Measurements from ENCODE around the gene PTER.
A peak's percentile ranks its signal among the peaks of the same experiment; 100 is the strongest.

The PTER gene

DNA sequence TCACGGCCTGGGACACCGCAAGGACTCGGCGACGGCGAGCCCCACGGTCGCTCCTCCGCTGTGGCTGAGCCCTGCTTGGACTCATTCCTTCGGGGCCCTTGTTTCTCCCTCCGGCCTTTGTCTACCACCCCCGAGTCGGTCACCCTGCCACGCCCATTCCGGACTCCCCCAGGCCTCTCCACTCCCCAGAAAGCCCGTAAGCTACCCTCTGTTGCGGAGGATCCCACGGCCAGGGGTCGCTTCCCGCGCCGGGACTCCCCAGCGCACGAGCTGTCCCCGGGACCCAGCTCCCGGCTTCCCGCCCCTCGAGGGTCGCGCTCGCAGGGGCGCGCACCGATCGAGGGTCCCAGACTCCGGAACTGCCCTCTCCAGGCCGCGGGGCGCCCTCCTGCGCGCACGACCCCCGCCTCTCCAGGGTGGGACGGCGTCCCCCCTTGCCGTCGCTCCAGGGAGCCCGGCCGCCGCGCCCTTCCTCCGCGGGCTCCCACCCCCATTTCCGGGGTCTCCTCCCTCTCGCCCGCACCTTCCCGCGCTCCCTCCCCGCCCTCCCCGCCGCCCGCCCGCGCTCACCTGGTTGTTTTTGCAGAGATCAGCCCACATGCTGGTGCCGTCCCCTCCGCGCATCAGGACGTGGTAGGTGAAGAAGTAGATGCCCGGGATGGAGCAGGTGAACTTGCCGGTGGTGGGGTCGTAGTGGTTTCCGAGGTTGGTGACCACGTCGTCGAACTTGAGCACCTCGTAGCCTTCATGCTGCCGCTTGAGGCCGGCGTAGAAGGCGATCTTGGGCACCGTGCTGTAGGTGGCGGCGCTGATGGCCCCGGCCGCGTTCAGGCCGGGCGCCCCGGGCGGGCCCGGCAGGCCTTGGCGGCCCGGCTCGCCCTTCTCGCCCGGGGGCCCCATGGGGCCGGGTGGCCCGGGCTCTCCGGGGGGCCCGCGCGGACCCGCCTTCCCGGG, 83.4 kb downstream of the PTER start:
- TF ChIP-seq, protein P1, sequence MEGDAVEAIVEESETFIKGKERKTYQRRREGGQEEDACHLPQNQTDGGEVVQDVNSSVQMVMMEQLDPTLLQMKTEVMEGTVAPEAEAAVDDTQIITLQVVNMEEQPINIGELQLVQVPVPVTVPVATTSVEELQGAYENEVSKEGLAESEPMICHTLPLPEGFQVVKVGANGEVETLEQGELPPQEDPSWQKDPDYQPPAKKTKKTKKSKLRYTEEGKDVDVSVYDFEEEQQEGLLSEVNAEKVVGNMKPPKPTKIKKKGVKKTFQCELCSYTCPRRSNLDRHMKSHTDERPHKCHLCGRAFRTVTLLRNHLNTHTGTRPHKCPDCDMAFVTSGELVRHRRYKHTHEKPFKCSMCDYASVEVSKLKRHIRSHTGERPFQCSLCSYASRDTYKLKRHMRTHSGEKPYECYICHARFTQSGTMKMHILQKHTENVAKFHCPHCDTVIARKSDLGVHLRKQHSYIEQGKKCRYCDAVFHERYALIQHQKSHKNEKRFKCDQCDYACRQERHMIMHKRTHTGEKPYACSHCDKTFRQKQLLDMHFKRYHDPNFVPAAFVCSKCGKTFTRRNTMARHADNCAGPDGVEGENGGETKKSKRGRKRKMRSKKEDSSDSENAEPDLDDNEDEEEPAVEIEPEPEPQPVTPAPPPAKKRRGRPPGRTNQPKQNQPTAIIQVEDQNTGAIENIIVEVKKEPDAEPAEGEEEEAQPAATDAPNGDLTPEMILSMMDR (IDR thresholded peaks at IDR 0.05), result no peak
- no peak for TF ChIP-seq ZFX (IDR thresholded peaks at IDR 0.05; ENCODE audit: borderline replicate concordance)
- H3K27ac ChIP-seq, result no peak overlapping the region

DNA sequence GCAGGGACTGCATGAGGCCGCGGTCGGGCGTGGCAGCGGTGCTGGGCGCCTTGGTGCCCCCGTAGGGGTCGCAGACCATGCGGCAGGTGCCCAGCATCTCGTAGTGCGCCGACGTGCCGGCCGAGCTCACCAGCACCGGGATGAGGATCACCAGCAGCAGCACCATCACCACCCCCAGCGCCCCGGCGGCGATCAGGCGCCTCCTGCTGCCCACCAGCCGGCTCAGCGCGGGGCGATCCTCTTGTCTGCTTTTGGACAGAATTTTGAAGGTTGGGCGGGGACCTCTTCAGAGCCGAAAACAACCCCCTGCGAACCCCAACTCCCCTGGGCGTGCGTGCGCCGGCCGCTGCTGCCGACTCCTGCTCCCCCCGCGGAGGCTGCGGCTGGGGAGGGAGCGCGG, 84.1 kb downstream of the PTER start:
- no peak overlapping the region for H3K27ac ChIP-seq
- TF ChIP-seq, protein P1 (IDR thresholded peaks at IDR 0.05), result peak; percentile 19; the same call in 1 of the 2 replicates
- TF ChIP-seq ZFX (IDR thresholded peaks at IDR 0.05; ENCODE audit: borderline replicate concordance), result no peak

DNA sequence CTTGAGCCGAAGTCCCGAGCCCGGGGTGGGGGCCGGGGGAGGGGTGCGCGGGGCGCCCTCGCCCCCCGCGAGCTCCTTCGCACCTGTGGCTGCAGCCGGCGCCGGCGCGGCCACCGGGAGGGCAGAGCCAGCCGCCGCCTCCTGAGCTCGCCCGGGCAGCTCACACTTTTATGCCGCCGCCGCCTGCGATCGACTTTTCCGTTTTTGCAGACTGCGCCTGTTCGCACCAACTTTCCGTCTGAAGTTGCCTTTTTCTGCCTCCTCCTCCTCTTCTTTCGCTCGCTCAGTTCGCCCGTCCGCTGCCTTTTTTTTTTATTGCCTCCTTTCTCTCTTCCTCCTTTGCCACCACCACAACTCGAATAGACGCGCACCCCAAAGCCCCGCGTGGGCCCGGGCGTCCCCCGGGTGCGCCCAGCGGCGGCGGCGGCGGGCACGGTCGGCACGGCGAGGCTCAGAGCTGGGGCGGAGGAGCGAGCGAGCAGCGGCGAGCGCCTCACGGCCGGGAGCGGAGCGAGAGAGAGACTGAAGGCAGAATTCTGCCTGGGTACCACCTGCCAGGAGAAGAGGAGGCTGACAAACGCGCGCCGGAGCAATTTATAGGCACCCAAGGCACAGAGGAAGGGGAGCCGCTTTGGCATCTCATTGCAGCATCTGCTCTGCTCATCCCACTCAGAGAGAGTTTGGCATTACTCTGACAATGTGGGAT, 84.7 kb downstream of the PTER start, which contains the start of gene C1QL3:
C1QL3 (minus strand) TSS at position 569 of the 706 bp plus-strand sequence. CDS start 814 bp downstream, outside the sequence.
- no peak within 1 kb of the TSS for H3K27ac ChIP-seq
- TF ChIP-seq ZFX (IDR thresholded peaks at IDR 0.05; ENCODE audit: borderline replicate concordance), result no peak
- TF ChIP-seq, protein P1 (IDR thresholded peaks at IDR 0.05), result no peak

DNA sequence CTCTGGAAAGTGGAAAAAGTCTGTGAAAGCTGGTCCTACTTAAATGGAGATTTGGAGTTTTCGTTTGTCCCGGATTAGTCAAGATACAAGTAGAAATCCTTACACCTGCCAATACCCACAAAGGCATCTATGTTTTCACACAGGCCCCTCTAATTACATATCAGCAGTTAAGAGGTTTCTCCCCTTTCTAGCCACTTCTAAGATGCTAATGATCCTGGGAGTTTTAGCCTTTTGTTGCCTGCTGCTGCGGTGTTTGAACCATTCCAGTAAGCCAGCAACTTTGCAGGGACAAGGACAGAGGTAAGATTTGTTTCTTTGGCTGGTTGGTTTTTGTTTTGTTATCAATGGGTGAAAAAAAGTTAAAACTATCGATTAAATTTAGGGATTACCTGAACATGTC, 90.6 kb downstream of the PTER start:
- H3K27ac ChIP-seq, result no peak overlapping the region
- no peak for TF ChIP-seq ZFX (IDR thresholded peaks at IDR 0.05; ENCODE audit: borderline replicate concordance)

DNA sequence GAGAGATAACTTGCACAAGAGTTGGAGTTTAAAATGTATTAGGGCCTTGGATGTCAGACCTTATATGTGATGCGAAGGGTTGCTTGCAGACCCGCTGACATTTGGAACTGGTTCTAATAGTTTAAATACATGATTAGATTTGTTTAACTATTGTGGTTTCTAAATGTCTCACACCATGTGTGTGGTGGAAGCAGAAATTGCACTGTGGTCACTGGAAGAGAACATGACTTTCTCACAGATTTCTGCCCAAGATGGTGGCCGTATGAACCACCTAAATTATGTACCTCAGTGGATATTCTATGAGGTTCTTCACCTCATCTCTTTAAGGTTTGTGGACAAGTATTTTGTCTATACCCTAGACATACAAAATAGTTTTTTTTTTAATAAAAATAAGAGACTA, 93.0 kb downstream of the PTER start:
- TF ChIP-seq, protein P1 (IDR thresholded peaks at IDR 0.05), result no peak
- no peak for TF ChIP-seq ZFX (IDR thresholded peaks at IDR 0.05; ENCODE audit: borderline replicate concordance)

DNA sequence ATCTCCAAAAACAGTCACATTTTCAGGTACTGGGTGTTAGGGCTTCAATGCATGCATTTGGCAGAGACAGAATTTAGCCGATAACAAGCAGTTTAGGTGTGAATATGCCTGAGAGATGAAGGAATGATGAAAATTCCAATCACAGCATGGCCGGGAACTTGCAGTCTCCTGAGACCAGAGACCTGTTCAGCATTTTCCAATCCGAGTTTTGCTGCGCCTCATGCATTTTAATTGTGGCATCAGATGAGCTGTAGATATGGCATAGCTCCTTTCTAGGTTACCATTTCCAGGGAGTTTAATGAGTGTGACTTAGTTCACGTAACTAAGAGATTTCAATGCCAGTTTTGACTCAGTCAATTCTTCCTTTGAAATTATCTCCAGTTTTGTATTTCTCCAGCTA, 99.3 kb downstream of the PTER start:
- H3K27ac ChIP-seq, result no peak overlapping the region
- TF ChIP-seq, protein P1 (IDR thresholded peaks at IDR 0.05), result no peak
- TF ChIP-seq ZFX (IDR thresholded peaks at IDR 0.05; ENCODE audit: borderline replicate concordance), result no peak

More for the DNA sequence above, 93.0 kb downstream of the PTER start:
- H3K27ac ChIP-seq, result no peak overlapping the region

DNA sequence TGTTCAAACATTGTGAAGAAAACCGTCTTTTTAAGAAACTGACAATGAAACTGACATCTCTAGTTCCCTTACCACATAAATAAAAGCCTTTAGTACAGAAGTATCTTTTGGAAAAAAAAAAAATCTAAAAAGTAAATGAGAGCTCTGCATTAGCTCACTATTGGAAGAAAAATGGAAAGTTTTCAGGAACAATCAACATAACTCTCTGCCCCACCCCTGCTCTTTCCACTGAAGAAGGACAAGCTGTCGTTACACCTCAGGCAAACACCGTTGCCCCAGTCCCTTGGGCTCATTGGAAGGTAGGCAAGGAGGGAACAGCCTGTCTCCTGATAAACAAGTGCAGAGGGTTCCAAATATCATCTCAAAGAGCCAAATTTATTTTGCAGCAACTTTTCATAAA, 107.3 kb downstream of the PTER start:
- no peak for TF ChIP-seq ZFX (IDR thresholded peaks at IDR 0.05; ENCODE audit: borderline replicate concordance)
- TF ChIP-seq, protein P1 (IDR thresholded peaks at IDR 0.05), result no peak
- H3K27ac ChIP-seq, result peak overlapping the region; percentile 45; the same call in 1 of the 2 replicates
